Esophagus muscularis mucosa (tissue), 4 donors: ENCODE measurements around the gene NOL3. TPM values are rescaled to one million over a fixed set of nuclear protein-coding genes. Genes with fewer than 3 reads are reported as not detected.

Experiments
- DNase-seq: peaks from one replicate; pipeline ENCODE4 v3.0.0-alpha.2; 2017; ENCODE audit errors: extremely low spot score
- H3K27ac ChIP-seq, 4 donors: fragments of 200-600 bp; sonication (generic); replicated peaks in 1 of 4; 1 replicate in 3 of 4; 2 replicates in 1 of 4; pipeline ENCODE4 v1.5.1; 2016 to 2019; ENCODE audit warnings: mild to moderate bottlenecking in 1 of 4
- H3K27me3 ChIP-seq, 4 donors: fragments of 200-600 bp; sonication (generic); one replicate each; pipeline versions ENCODE4 v1.5.1 to v1.6.0; 2016 to 2019
- H3K36me3 ChIP-seq, 4 donors: fragments of 200-600 bp; sonication (generic); one replicate each; pipeline ENCODE4 v1.5.1; 2016 to 2019
- H3K4me1 ChIP-seq, 4 donors: fragments of 200-600 bp; sonication (generic); one replicate each; pipeline ENCODE4 v1.5.1; 2016 to 2019
- H3K4me3 ChIP-seq, 4 donors: fragments of 200-600 bp; sonication (generic); 1 replicate in 2 of 4; 2 replicates in 2 of 4; pipeline ENCODE4 v1.5.1; 2016 to 2019; ENCODE audit warnings: mild to moderate bottlenecking in 4 of 4, moderate library complexity in 1 of 4
- H3K9me3 ChIP-seq, 4 donors: fragments of 200-600 bp; sonication (generic); 1 replicate in 3 of 4; 2 replicates in 1 of 4; pipeline ENCODE4 v1.5.1; 2016 to 2019
- CTCF ChIP-seq, 3 experiments: fragments of 200-600 bp in 2 of 3; fragments of 450-650 bp in 1 of 3; sonication (generic) in 2 of 3; IDR thresholded peaks; one replicate each; pipeline ENCODE4 v1.5.1; 2017 to 2019; ENCODE audit warnings: antibody characterized with exemption in 3 of 3, mild to moderate bottlenecking in 2 of 3, moderate library complexity in 1 of 3
- EP300 ChIP-seq: sonication (generic); formaldehyde crosslinking; IDR thresholded peaks from one replicate; pipeline ENCODE4 v1.6.1; 2017; ENCODE audit warnings: antibody characterized with exemption
- POLR2A ChIP-seq: fragments of 450-650 bp; IDR thresholded peaks from one replicate; pipeline ENCODE4 v1.6.1; 2017; ENCODE audit warnings: antibody characterized with exemption, moderate library complexity, mild to moderate bottlenecking, low read depth
- POLR2AphosphoS5 ChIP-seq, 2 donors: sonication (generic); formaldehyde crosslinking; IDR thresholded peaks; one replicate each; pipeline ENCODE4 v1.6.1; 2017; ENCODE audit warnings: antibody characterized with exemption in 2 of 2
- WGBS: methylation state at CpG from one replicate; pipeline ENCODE4 v1.1.5; 2018; 5-methylcytosine and 5-hydroxymethylcytosine counted together
- intact Hi-C: fragments of 100-400 bp; cut with DNase I; formaldehyde crosslinking; loops from one replicate; pipeline ENCODE4 v1.15.1; 2023
- total RNA-seq, 4 donors: library from RNA; depleted of rRNA; stranded (reverse); fragments of >200 nt; gene quantifications; one replicate each; pipeline versions ENCODE4 v1.1.0 to v1.2.1, GENCODE V29; 2016

Gene NOL3
- total RNA-seq, 4 donors from 2014 or later: 40.6 to 58.2 (median 45.4) TPM

DNA sequence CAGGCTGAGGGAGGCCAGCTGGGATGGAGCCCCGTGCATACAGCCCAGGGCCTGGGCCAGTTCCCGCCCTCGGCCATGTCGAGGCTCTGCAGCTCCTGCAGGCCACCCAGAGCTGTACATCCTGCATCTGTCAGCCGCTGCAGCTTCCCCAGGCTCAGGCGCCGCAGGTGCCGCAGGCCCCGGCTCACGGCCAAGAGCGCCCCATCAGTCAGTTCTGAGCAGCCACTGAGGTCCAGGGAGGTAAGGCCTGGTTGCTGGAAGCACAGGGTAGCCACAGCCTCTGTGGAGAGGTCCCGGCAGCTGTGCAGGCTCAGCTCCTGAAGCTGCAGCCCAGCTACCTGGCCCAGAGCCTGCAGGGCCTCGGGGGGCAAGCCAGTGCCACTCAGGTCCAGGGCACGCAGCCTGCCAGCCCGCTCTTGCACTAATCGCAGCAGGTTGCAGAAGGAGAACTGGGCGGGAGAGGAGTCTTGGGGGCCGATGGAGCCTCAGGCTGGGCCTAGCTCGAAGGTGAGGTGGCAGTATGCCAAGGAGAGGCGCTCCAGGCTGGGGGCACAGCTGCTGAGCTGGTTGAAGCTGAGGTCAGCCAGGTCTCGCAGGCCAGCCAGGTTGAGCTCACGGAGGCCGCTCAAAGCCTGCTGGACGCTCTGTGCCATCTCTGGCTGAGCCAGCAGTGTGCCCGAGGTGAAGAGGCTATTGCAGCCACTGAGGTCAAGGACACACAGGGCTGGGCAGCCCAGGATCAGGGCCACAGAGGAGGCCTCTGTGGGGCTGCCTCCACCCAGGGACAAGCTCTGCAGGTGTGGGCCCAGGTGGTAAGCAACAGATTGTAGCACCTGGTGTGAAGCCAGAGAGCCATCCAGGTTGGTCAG lies 40.0 kb downstream of the NOL3 start:
- Histone ChIP-seq H3K27me3 (no peaks in the 10 kb centered on the region), H3K36me3 (peaks cover 0 to 39% (median 6%) of the 10 kb centered on the region in 4 donors), H3K4me1 (peaks cover 0 to 6% (median 3%) of the 10 kb centered on the region in 4 donors), H3K4me3 (no peak overlapping the region), H3K27ac (no peak overlapping the region), H3K9me3 (no peaks in the 10 kb centered on the region)
- TF ChIP-seq POLR2AphosphoS5 (IDR thresholded peaks at IDR 0.05) (no peak), CTCF (IDR thresholded peaks at IDR 0.05) (no peak), EP300 (no peak), POLR2A (no peak)
- 89% methylated on average over 6 of the region's 25 CpGs for WGBS
- intact Hi-C loops: no loop called here
- no peak for DNase-seq

- intact Hi-C loops: no loop called here
- H3K27ac ChIP-seq: no peak overlapping the region
- H3K36me3 ChIP-seq: peaks cover 0 to 44% (median 6%) of the 10 kb centered on the region in 4 donors
- no peak overlapping the region for H3K4me3 ChIP-seq
- H3K4me1 ChIP-seq: peaks cover 10 to 17% (median 13%) of the 10 kb centered on the region in 4 donors
- H3K27me3 ChIP-seq: no peaks in the 10 kb centered on the region
- H3K9me3 ChIP-seq: no peaks in the 10 kb centered on the region
- TF ChIP-seq POLR2AphosphoS5 (IDR thresholded peaks at IDR 0.05) (no peak), CTCF (IDR thresholded peaks at IDR 0.05) (no peak), POLR2A (no peak), EP300 (no peak)
- 85% methylated on average over 7 of the region's 7 CpGs for WGBS
- DNase-seq: no peak
Measured at GRCh38 chr16:67211674-67212073, 41.3 kb downstream of the NOL3 start.

GRCh38 chr16:67212766-67213165 lies 42.4 kb downstream of the NOL3 start:
- peaks cover 16 to 25% (median 22%) of the 10 kb centered on the region in 4 donors for H3K4me1 ChIP-seq
- H3K27ac ChIP-seq: no peak overlapping the region
- H3K27me3 ChIP-seq: no peaks in the 10 kb centered on the region
- H3K9me3 ChIP-seq: no peaks in the 10 kb centered on the region
- H3K36me3 ChIP-seq: peaks cover 0 to 40% (median 6%) of the 10 kb centered on the region in 4 donors
- TF ChIP-seq POLR2A: no peak
- no peak for TF ChIP-seq EP300
- no peak for TF ChIP-seq POLR2AphosphoS5 (IDR thresholded peaks at IDR 0.05)
- no peak for TF ChIP-seq CTCF (IDR thresholded peaks at IDR 0.05)
- H3K4me3 ChIP-seq: no peak overlapping the region
- no peak for DNase-seq
- intact Hi-C loops: no loop called here

DNA sequence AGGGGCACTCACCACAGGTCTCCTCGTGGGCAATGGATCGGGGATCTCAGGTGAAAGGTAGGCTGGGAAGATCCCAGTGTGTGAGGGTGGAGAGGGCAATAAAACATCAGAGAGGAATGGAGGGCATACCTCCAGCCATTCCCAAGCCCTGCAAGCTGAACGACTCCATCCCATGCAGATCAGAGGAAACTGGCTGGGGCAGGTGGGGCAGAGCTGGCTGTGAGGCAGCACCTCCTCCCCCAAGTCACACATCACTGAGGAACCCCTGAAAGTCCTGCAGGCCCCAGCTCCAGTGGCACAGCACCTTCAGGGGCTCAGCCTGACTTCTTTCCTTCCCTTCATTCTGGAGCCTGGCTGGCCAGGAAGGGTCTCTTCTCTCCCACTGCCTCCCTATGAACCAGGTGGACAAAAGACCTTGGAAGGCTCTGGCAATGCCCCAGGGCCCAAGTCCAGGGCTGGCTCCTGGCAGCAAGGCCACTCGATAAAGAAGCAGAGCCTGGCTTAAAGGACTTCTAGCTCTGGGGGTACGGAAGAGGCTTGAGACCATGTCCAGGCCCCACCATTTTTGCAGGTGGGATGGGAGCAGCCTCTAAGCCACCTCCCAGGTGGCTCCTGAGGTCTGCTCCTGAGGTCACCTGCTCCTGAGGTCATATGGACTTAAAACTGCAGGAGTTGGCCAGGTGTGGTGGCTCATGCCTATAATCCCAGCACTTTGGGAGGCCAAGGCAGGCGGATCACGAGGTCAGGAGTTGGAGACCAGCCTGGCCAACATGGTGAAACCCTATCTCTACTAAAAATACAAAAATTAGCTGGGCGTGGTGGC lies 43.1 kb downstream of the NOL3 start:
- Histone ChIP-seq H3K27ac (no peak overlapping the region), H3K4me1 (peaks cover 21 to 30% (median 24%) of the 10 kb centered on the region in 4 donors), H3K4me3 (no peak overlapping the region), H3K36me3 (peaks cover 0 to 39% (median 6%) of the 10 kb centered on the region in 4 donors), H3K27me3 (no peaks in the 10 kb centered on the region), H3K9me3 (no peaks in the 10 kb centered on the region)
- intact Hi-C loops: no loop called here
- 78% methylated on average over 8 of the region's 8 CpGs for WGBS
- DNase-seq: no peak
- no peak for TF ChIP-seq CTCF (IDR thresholded peaks at IDR 0.05)
- TF ChIP-seq POLR2A: no peak
- TF ChIP-seq EP300: no peak
- no peak for TF ChIP-seq POLR2AphosphoS5 (IDR thresholded peaks at IDR 0.05)
